Panc1 (cell line): ENCODE data around the gene PLA2G4F. TPM values are rescaled to one million over a fixed set of nuclear protein-coding genes. Genes with fewer than 3 reads are reported as not detected.

Experiments used
- ATAC-seq: fragments of 200-7000 bp; cut with Tn5 transposase; 2 replicates; pipeline ENCODE4 v1.9.1; 2020; ENCODE audit warnings: mild to moderate bottlenecking, moderate library complexity
- BruUV-seq: library from RNA; stranded (reverse); fragments of 400-500 nt; replicated peaks from 2 replicates; lab custom pipeline; 2021; lab: Mats Ljungman, UMichigan
- CTCF ChIA-PET: fragments of 300-600 bp; sonication (Branson Sonifier 250); formaldehyde crosslinking; loops from one replicate; lab custom pipeline; 2022; ENCODE audit warnings: antibody characterized with exemption; lab: Charles Lee
- POLR2A ChIA-PET: fragments of 300-600 bp; sonication (Branson Sonifier 250); formaldehyde crosslinking; loops from one replicate; lab custom pipeline; 2022; ENCODE audit warnings: antibody characterized with exemption; lab: Charles Lee
- DNase-seq: peaks from one replicate; pipeline ENCODE4 v3.0.0-alpha.2; 2010; ENCODE audit warnings: low read depth, low spot score
- H3K27ac ChIP-seq: 2 replicates; pipeline ENCODE4 v1.5.1; 2011; ENCODE audit warnings: mild to moderate bottlenecking, low read length, inconsistent platforms
- H3K27me3 ChIP-seq: fragments of 200-500 bp; sonication (Bioruptor generic); 2 replicates; pipeline ENCODE4 v1.6.0; 2014; ENCODE audit warnings: low read length, inconsistent platforms; ENCODE audit not compliant: control insufficient read depth, insufficient read depth
- H3K36me3 ChIP-seq: fragments of 200-500 bp; sonication (Bioruptor generic); 2 replicates; pipeline ENCODE4 v1.5.1; 2014; ENCODE audit warnings: inconsistent platforms, mild to moderate bottlenecking, low read length, moderate library complexity; ENCODE audit not compliant: control insufficient read depth, insufficient read depth
- H3K4me1 ChIP-seq: 2 replicates; pipeline ENCODE4 v1.5.1; 2011; ENCODE audit warnings: inconsistent platforms, mild to moderate bottlenecking, low read length, moderate library complexity; ENCODE audit not compliant: control insufficient read depth, insufficient read depth
- H3K4me3 ChIP-seq, 2 experiments: 2 replicates each; pipeline ENCODE4 v1.5.1; 2011 to 2012; ENCODE audit warnings: low read depth in 2 of 2, low read length in 2 of 2, mild to moderate bottlenecking in 2 of 2, inconsistent platforms in 1 of 2, moderate library complexity in 1 of 2
- H3K9me3 ChIP-seq: fragments of 200-500 bp; sonication (Bioruptor generic); 2 replicates; pipeline ENCODE4 v1.5.1; 2014; ENCODE audit warnings: low read depth, mild to moderate bottlenecking, inconsistent platforms, low read length, moderate library complexity; ENCODE audit not compliant: control insufficient read depth, insufficient read depth
- POLR2AphosphoS5 ChIP-seq: IDR thresholded peaks from 2 replicates; pipeline ENCODE4 v1.6.1; 2012; ENCODE audit warnings: mild to moderate bottlenecking, low read depth, low read length, moderate library complexity
- SIN3A ChIP-seq: IDR thresholded peaks from 2 replicates; pipeline ENCODE4 v1.6.1; 2012; ENCODE audit warnings: low read depth, mild to moderate bottlenecking, low read length, moderate library complexity, borderline replicate concordance; ENCODE audit not compliant: insufficient read depth
- TCF7L2 ChIP-seq: IDR thresholded peaks from 2 replicates; pipeline ENCODE4 v1.6.1; 2011; ENCODE audit warnings: mild to moderate bottlenecking, low read depth, low read length, inconsistent platforms
- in situ Hi-C: cut with HindIII; loops from 2 replicates; pipeline ENCODE4 v1.10.0; 2016; ENCODE audit warnings: low sequenced_read_pairs, low pct_unique_long_range_greater_than_20kb
- intact Hi-C: fragments of 100-400 bp; cut with micrococcal nuclease; formaldehyde crosslinking; loops from one replicate; pipeline ENCODE4 v1.10.0; 2022; ENCODE audit not compliant: unreplicated experiment
- total RNA-seq: library from RNA; stranded (reverse); gene quantifications from one replicate; pipeline ENCODE4 v1.2.1, GENCODE V29; 2021; ENCODE audit not compliant: unreplicated experiment
- TF ChIP-seq, protein P1 (sequence below): fragments of 450-650 bp; IDR thresholded peaks from 2 replicates; pipeline ENCODE4 v1.5.1; 2017; ENCODE audit warnings: mild to moderate bottlenecking
- TF ChIP-seq, protein P2 (sequence below), 2 experiments: IDR thresholded peaks; 2 replicates each; pipeline ENCODE4 v1.6.1; 2011 to 2012; ENCODE audit warnings: low read depth in 2 of 2, control low read depth in 1 of 2, low read length in 1 of 2, mild to moderate bottlenecking in 1 of 2, moderate library complexity in 1 of 2; ENCODE audit not compliant: insufficient read depth in 1 of 2

PLA2G4F gene
- total RNA-seq, 1 experiment from 2014 or later = not detected

DNA sequence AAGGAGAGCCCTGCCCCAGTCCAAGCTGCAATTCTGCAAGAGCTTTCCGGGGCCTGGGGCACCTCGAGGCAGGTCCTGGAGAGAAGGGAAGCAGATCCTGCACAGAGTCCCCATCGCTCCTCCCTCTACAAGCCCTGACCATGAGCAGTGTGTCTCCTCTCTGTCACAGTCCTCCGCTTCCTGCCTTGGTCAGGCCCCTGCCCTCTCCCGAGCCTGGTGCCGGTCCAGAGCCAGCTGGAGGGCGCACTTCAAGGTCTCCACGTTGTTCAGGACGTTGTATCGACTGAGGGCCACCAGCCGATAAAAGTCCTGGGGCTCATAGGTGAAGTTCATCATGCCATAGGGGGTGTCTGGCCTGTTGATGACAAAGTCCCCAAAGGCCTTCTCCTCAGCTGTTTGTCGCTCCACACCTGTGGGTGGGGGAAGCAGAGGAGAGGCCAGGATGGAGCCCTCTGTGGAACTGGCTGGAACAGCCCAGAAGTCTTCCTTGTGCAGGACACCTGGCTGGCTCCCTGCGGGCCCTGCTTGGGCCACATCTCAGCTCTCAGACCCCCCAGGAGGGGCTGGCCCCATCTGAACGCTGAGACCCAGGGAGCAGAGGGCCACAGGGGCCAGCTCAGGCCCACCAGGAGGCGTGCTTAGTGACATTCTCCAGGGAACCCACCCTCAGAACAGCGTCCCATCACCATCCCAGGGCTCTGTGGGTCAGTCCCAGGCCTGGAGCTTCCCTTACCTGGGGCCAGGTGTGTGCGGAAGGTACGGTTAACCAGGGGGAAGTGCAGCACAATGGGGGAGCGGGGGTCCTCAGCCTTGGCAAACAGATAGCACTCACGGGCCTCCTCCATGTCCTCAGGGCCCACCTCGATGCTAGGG lies 14.4 kb downstream of the PLA2G4F start:
- POLR2A ChIA-PET = no interaction called here
- DNase-seq (no peak), ATAC-seq (no peak)
- TF ChIP-seq, protein P1, sequence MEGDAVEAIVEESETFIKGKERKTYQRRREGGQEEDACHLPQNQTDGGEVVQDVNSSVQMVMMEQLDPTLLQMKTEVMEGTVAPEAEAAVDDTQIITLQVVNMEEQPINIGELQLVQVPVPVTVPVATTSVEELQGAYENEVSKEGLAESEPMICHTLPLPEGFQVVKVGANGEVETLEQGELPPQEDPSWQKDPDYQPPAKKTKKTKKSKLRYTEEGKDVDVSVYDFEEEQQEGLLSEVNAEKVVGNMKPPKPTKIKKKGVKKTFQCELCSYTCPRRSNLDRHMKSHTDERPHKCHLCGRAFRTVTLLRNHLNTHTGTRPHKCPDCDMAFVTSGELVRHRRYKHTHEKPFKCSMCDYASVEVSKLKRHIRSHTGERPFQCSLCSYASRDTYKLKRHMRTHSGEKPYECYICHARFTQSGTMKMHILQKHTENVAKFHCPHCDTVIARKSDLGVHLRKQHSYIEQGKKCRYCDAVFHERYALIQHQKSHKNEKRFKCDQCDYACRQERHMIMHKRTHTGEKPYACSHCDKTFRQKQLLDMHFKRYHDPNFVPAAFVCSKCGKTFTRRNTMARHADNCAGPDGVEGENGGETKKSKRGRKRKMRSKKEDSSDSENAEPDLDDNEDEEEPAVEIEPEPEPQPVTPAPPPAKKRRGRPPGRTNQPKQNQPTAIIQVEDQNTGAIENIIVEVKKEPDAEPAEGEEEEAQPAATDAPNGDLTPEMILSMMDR = no peak
- TF ChIP-seq SIN3A (no peak), POLR2AphosphoS5 (no peak), TCF7L2 (no peak)
- TF ChIP-seq, protein P2, sequence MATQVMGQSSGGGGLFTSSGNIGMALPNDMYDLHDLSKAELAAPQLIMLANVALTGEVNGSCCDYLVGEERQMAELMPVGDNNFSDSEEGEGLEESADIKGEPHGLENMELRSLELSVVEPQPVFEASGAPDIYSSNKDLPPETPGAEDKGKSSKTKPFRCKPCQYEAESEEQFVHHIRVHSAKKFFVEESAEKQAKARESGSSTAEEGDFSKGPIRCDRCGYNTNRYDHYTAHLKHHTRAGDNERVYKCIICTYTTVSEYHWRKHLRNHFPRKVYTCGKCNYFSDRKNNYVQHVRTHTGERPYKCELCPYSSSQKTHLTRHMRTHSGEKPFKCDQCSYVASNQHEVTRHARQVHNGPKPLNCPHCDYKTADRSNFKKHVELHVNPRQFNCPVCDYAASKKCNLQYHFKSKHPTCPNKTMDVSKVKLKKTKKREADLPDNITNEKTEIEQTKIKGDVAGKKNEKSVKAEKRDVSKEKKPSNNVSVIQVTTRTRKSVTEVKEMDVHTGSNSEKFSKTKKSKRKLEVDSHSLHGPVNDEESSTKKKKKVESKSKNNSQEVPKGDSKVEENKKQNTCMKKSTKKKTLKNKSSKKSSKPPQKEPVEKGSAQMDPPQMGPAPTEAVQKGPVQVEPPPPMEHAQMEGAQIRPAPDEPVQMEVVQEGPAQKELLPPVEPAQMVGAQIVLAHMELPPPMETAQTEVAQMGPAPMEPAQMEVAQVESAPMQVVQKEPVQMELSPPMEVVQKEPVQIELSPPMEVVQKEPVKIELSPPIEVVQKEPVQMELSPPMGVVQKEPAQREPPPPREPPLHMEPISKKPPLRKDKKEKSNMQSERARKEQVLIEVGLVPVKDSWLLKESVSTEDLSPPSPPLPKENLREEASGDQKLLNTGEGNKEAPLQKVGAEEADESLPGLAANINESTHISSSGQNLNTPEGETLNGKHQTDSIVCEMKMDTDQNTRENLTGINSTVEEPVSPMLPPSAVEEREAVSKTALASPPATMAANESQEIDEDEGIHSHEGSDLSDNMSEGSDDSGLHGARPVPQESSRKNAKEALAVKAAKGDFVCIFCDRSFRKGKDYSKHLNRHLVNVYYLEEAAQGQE (IDR thresholded peaks at IDR 0.05; ENCODE audit: insufficient read depth in 1 of 2, low read depth in 2 of 2, low read length in 1 of 2) = no peak
- Histone ChIP-seq H3K36me3 (no peaks in the 10 kb centered on the region), H3K4me3 (no peak overlapping the region), H3K4me1 (no peaks in the 10 kb centered on the region; the same call in 1 of the 2 replicates), H3K27ac (no peak overlapping the region), H3K27me3 (no peaks in the 10 kb centered on the region), H3K9me3 (no peaks in the 10 kb centered on the region)
- CTCF ChIA-PET = no interaction called here
- intact Hi-C loops (no loop called here), in situ Hi-C loops (no loop called here)
- BruUV-seq = no TSS peak

DNA sequence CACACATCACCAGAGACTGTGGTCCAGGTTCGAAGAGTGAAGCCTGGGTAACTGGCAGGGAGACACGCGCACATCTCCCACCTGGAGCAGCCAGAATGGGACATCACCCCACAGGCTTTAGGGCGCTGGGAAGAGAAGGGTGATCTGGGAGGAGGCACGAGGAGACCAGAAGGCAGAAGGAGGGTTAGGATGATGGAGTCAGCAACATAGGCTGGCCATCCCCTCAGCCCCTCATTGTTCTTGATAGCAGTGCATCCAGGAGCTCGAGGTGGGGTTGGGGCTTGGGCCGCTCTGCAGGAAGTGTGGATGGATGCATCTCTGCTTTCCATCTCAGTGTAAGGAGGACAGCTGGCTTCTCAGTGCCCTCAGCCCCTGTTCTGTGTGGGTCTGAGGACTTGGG lies 15.2 kb downstream of the PLA2G4F start:
- CTCF ChIA-PET = no interaction called here
- POLR2A ChIA-PET = no interaction called here

More for the DNA sequence above, 15.2 kb downstream of the PLA2G4F start:
- no peak for ATAC-seq
- Histone ChIP-seq H3K36me3 (no peaks in the 10 kb centered on the region), H3K27me3 (no peaks in the 10 kb centered on the region), H3K9me3 (no peaks in the 10 kb centered on the region), H3K4me1 (no peaks in the 10 kb centered on the region; the same call in 1 of the 2 replicates), H3K4me3 (no peak overlapping the region), H3K27ac (no peak overlapping the region)
- DNase-seq = no peak
- intact Hi-C loops = no loop called here
- TF ChIP-seq POLR2AphosphoS5 = no peak
- TF ChIP-seq, protein P2 (IDR thresholded peaks at IDR 0.05; ENCODE audit: insufficient read depth in 1 of 2, low read depth in 2 of 2, low read length in 1 of 2) = no peak
- TF ChIP-seq TCF7L2 = no peak
- TF ChIP-seq, protein P1 = no peak
- no peak for TF ChIP-seq SIN3A
- in situ Hi-C loops = no loop called here
- BruUV-seq = no TSS peak
